NCI-H748 (cell line): Measurements from ENCODE around the gene MRM2.
A peak's percentile ranks its signal among the peaks of the same experiment; 100 is the strongest.

Experiments used
- DNase-seq: peaks from one replicate; lab custom pipeline; 2025; ENCODE audit not compliant: unreplicated experiment; lab: John Stamatoyannopoulos, UW

MRM2 gene

DNA sequence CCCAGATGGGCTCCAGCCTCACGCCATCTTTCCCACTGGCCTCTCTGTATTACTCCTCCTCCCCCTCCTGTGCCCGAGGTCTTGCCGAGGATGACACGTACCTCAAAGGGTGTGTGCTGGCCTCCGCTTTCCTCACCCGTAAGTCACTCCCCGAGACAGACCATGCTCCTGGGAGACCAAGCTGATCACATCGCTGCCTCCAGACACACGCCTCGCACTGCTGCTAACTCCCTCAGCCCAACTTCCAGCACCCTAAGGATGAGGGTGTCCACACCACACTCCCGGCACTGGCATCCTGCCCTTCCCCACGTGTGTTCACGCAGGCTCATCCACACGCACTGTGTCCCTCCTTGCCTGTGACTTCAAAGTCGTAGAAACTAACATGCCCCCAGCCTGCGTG is 33.3 kb downstream of the MRM2 start:
- no peak for DNase-seq

DNA sequence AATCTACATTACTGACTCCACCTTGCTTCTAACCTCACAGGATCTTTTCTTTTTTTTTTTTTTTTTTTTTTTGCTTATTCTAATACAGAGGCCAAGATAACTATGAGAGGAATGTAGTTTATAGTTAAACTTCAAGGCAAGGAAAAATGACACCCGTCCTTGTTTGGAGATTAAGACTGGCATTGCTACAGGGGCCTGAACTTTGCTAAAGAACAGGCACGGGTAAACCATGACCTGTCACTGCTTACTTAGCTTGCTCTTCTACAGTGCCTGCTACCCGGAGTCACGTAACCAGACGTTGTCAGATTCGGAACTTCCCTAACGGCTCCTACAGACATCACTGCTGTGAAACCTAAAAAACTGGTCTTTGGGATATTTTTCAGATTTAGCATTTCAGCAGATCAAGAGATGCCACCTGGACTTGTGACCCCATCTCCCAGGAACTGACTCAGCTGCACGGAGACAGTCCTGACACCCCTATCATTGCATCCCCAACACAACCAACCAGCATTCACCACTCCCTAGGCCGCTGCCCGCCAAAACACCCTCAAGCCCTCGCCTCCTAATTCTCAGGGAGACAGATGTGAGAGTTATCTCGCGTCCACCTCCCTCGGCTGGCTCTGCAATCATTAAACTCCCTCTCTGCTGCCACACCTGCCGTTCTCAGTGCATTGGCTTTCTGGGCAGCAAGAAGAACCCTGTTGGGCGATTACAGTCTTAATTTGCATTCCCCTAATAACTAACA is 36.8 kb downstream of the MRM2 start:
- no peak for DNase-seq

GRCh38 chr7:2204446-2204845 is 37.6 kb downstream of the MRM2 start:
- DNase-seq, result no peak

- DNase-seq, result no peak
Observed at GRCh38 chr7:2203766-2204300, 38.2 kb downstream of the MRM2 start.

DNA sequence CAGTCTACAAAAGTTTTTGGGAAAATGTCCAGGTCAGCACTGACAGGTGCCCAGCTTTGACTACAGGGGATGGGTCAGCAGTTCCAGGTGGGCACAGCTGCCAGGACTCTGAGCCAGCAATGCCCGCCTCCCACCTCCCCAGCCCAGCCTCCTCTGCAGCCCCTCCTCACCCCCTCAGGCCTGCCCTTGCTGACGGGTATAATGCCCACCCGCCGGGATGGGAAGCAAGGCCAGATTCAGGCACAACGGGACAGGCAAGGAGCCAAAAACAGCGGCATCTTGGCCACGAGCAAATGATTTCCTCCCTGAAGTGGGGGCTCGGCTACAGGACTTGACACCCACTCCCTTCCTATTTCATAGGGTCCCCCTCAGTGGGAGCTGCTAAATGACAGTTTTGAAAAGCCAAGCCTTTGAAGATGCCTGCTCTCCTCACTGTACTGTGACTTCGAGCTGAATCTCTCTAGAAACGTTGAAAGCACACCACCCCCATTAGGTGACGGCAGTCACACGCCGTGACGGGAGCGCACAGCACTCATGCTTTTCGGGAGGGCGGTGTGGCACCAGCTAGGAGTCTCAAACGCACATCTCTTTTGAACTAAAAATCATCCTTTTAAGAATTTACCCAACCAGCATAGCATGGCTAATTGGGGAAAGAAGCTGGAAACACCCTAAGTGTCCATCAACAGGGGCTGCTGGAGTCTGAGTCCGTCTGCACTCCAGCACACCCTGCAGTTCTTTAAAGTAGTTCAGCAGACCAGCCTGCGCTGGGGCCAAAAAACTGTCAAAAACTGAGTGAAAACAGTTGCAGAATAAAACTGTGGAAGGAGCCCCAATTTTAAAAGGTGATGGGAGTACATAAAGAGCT is 38.9 kb downstream of the MRM2 start:
- DNase-seq, result no peak

- no peak for DNase-seq
Observed at GRCh38 chr7:2202361-2202761, 39.6 kb downstream of the MRM2 start.

- DNase-seq, result no peak
Observed at GRCh38 chr7:2201686-2202360, 40.2 kb downstream of the MRM2 start.

GRCh38 chr7:2201128-2201527 is 40.9 kb downstream of the MRM2 start:
- DNase-seq, result no peak

- no peak for DNase-seq
Observed at GRCh38 chr7:2200584-2200980, 41.4 kb downstream of the MRM2 start.

- no peak for DNase-seq
Observed at GRCh38 chr7:2199956-2200583, 41.9 kb downstream of the MRM2 start.

GRCh38 chr7:2199528-2199927 is 42.5 kb downstream of the MRM2 start:
- DNase-seq, result no peak

DNA sequence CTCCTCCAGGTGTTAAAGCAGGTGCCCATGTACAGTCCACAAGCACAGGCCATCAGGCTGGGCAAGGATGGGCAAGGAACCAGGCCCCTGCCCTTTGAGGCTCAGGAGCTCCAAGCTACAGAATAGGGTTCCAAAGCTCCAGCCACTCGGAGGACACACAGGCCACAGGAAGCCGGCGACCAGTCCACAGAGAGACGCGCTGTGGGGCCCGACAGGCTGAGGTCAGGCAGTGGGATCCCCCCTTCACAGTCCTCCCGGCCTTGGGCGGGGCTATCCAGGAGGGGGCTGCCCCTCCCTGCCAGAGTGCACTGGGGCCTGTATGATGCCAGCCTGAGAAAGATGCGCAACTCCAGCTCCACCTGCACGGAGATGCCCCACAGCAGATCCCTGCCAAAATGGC is 43.2 kb downstream of the MRM2 start:
- no peak for DNase-seq

GRCh38 chr7:2198206-2198605 is 43.8 kb downstream of the MRM2 start:
- peak; percentile 56 for DNase-seq

DNA sequence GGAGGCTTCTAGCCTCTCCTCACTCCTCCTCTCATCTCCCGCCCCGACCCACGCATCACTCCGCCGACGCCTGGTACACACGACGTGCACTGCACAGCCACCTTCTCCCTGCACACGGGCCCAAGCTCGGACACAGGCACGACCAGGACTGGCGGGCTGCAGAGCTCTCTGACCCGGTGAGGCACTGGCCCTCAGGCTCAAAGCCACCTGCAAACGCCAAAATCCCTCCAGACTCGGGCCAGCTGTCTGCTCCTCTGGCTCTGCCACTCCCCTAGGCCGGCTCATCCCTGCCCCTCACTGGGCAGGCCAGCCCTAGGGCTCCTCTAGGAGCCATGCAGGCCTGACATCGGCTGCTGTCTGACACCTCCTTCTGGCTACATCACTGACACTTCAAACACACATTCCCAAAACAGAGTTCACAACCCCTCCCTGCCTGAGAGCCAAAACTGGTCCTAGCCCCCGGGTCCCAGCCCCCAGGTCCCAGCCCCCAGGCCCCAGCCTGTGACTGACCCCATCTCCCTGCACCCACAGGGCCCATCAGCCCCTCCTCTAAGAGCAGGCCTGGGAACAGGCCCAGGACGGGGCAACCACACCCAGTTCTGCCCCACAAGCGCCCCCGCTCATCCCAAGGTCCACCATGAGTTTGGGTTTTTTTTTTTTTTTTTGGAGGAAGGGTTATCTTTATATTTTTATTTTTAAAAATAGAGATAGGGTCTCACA is 44.4 kb downstream of the MRM2 start:
- no peak for DNase-seq

DNA sequence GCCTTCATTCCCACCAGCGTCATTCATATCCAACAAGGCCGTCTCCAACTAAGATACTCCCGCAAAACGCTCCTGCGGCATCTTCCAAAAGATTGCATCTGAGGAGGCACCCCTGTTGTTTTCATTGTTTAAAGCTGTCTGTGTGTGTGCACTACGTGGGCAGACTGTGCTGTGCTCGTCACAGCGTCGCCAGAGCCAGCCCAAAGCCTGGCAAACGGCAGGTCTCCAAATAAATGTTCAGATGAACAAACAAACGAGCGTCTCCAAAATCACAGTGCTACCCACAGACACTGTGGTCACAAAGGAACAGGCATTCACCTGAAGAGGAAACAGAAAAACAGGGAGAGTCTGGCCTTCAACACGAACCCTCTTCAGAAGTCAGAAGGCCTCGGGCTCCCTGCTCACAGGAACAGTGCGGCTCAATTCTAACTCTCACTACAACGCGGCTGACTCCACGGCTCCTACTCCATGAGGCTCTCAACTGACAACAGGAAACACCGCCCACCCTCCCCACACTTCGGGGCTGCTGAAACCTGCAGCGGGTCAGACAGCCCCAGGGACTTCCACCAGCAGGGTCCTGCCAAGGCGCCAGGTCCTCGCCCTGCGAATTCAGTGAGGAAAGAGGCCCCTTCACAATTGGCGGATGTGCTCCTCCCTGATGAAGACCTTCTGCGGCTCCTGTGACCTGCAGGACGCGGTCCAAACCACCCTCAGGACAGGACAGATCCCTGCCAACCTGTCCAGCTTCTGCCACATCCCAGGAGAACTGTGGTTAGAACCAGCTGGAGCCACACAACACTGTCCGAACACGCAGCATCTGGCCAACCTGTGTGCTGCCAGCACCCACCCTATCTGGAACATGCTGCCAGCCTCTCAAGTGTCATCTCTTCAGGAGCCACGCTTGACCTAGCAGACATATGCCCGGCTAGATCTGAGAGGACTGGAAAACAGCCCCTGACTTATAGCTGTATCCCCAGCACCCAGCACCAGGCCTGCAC is 45.3 kb downstream of the MRM2 start:
- peak; percentile 61 for DNase-seq

DNA sequence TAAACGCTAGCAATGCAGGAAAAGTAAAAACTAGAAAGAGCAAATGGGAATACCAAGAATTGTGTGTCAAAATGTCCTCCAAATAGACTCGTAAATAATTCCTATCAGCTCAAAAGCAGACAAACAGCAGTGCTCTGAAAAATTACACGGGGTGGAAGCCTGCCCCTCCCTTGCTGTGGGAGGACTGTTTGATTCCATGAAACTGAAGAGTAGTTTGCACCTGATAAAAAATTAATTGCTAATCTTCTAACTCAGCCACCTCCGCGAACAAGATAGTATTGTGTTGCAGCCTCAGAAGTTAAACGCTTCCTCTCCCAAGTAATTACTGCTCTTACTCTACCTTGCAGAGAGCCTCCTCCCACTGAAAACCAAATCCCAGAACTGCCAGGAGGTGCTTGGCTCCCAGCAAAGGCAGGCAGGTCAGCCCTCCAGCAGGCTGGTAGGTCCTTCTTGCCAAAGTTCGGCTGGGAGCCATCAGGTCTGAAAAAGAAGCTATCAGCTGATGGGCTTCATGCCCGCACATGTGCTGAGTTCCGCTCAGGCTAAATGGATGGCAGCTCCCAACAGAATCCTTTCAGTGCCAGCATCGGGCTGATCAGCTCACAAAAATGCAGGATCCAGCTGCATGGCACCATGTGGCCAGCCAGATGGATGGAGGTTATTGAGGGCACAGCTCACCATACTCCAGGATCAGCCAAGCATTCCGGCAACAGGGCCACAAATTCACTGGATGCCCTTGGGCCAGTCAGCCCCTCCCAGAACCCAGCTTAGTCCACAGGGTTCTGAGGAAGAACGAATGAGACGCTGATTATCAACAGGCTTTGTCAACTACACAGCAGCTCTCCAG is 46.4 kb downstream of the MRM2 start:
- peak; percentile 21 for DNase-seq

- DNase-seq, result peak; percentile 46
Observed at GRCh38 chr7:2193575-2194305, 48.3 kb downstream of the MRM2 start.
